H1 (cell line): ENCODE measurements around the gene FHIT. TPM values are rescaled to one million over a fixed set of nuclear protein-coding genes. Genes with fewer than 3 reads are reported as not detected.

Source experiments
- CTCF ChIA-PET: fragments of 300-600 bp; sonication (Branson Sonifier 250); formaldehyde crosslinking; loops from one replicate; lab custom pipeline; 2021; ENCODE audit not compliant: partially characterized antibody; lab: Charles Lee
- POLR2A ChIA-PET: fragments of 300-600 bp; sonication (Branson Sonifier 250); formaldehyde crosslinking; loops from one replicate; lab custom pipeline; 2021; ENCODE audit warnings: inconsistent platforms; ENCODE audit not compliant: partially characterized antibody; lab: Charles Lee
- DNase-seq, 2 experiments: peaks; one replicate each; pipeline versions ENCODE4 v3.0.0 to v3.0.0-alpha.2; 2010 to 2022; ENCODE audit warnings: low spot score in 2 of 2, low read depth in 1 of 2, mixed read lengths in 1 of 2
- FAIRE-seq: peaks from 2 replicates; lab custom pipeline; 2011; peaks lifted over from hg19 to GRCh38; lab: Jason Lieb, UNC
- H2AFZ ChIP-seq: 2 replicates; pipeline ENCODE4 v1.8.1; 2012; ENCODE audit warnings: low read length, inconsistent platforms
- H2AK5ac ChIP-seq: 2 replicates; pipeline ENCODE4 v1.6.1; 2013; ENCODE audit warnings: low read depth, low read length
- H2BK120ac ChIP-seq: replicated peaks from 2 replicates; pipeline ENCODE3; 2013; ENCODE audit warnings: low read depth, low read length, inconsistent platforms
- H2BK12ac ChIP-seq: 2 replicates; pipeline ENCODE4 v1.6.1; 2013; ENCODE audit warnings: low read depth, low read length
- H2BK15ac ChIP-seq: 2 replicates; pipeline ENCODE4 v1.6.1; 2013; ENCODE audit warnings: low read length
- H2BK20ac ChIP-seq: 2 replicates; pipeline ENCODE4 v1.6.1; 2013; ENCODE audit warnings: low read length
- H2BK5ac ChIP-seq: 2 replicates; pipeline ENCODE4 v1.6.1; 2013; ENCODE audit warnings: low read depth, low read length
- H3K14ac ChIP-seq: 2 replicates; pipeline ENCODE4 v1.6.1; 2013; ENCODE audit warnings: inconsistent platforms; ENCODE audit not compliant: insufficient read length
- H3K18ac ChIP-seq: 2 replicates; pipeline ENCODE4 v1.6.1; 2013; ENCODE audit warnings: low read length; ENCODE audit errors: extremely low read depth
- H3K23ac ChIP-seq: 2 replicates; pipeline ENCODE4 v1.6.1; 2013; ENCODE audit warnings: inconsistent platforms; ENCODE audit not compliant: insufficient read length
- H3K23me2 ChIP-seq: 2 replicates; pipeline ENCODE4 v1.6.1; 2013; ENCODE audit warnings: low read depth, low read length
- H3K27ac ChIP-seq: 2 replicates; pipeline ENCODE4 v1.6.1; 2011; ENCODE audit warnings: low read depth, low read length, inconsistent platforms
- H3K27me3 ChIP-seq, 4 experiments: replicated peaks in 1 of 4; 1 replicate in 1 of 4; 2 replicates in 3 of 4; pipeline versions ENCODE4 v1.6.1 to v1.8.1; 2011 to 2013; ENCODE audit warnings: low read length in 3 of 4, mild to moderate bottlenecking in 3 of 4, inconsistent platforms in 2 of 4, mixed read lengths in 2 of 4, moderate library complexity in 1 of 4; ENCODE audit not compliant: control insufficient read depth in 3 of 4, insufficient read depth in 3 of 4; ENCODE audit errors: extremely low read depth in 1 of 4
- H3K36me3 ChIP-seq, 4 experiments: 2 replicates each; pipeline versions ENCODE4 v1.6.1 to v1.8.1; 2011 to 2013; ENCODE audit warnings: mild to moderate bottlenecking in 4 of 4, low read length in 3 of 4, moderate library complexity in 2 of 4, control low read depth in 1 of 4, inconsistent platforms in 1 of 4; ENCODE audit not compliant: insufficient read depth in 4 of 4, control insufficient read depth in 2 of 4
- H3K4ac ChIP-seq: replicated peaks from 2 replicates; pipeline ENCODE3; 2013; ENCODE audit warnings: low read length, low read depth, mixed read lengths, inconsistent platforms; ENCODE audit not compliant: insufficient read length
- H3K4me1 ChIP-seq, 4 experiments: replicated peaks in 1 of 4; 1 replicate in 1 of 4; 2 replicates in 3 of 4; pipeline versions ENCODE4 v1.6.1 to v1.8.1; 2011 to 2013; ENCODE audit warnings: low read length in 3 of 4, inconsistent platforms in 2 of 4, mixed read lengths in 1 of 4; ENCODE audit not compliant: insufficient read depth in 4 of 4, control insufficient read depth in 3 of 4
- H3K4me2 ChIP-seq, 2 experiments: 2 replicates each; pipeline versions ENCODE4 v1.6.1 to v1.8.1; 2011 to 2013; ENCODE audit warnings: low read depth in 2 of 2, low read length in 2 of 2, control low read depth in 1 of 2, inconsistent platforms in 1 of 2, mild to moderate bottlenecking in 1 of 2; ENCODE audit not compliant: insufficient read depth in 1 of 2
- H3K4me3 ChIP-seq, 4 experiments: fragments of 200-600, 300-600 bp in 1 of 4; sonication (generic), shearing (Covaris generic), sonication (Bioruptor Twin) in 1 of 4; 2 replicates each; pipeline versions ENCODE4 v1.5.1 to v1.8.1; 2011 to 2016; ENCODE audit warnings: low read length in 4 of 4, low read depth in 3 of 4, control low read depth in 2 of 4, inconsistent platforms in 2 of 4, mild to moderate bottlenecking in 2 of 4, mixed read lengths in 1 of 4, moderate library complexity in 1 of 4; ENCODE audit not compliant: insufficient read depth in 2 of 4; ENCODE audit errors: extremely low read depth in 1 of 4
- H3K56ac ChIP-seq: replicated peaks from 2 replicates; pipeline ENCODE3; 2013; ENCODE audit warnings: low read depth, mild to moderate bottlenecking, mixed read lengths, low read length, inconsistent platforms; ENCODE audit not compliant: insufficient read length
- H3K79me1 ChIP-seq: 2 replicates; pipeline ENCODE4 v1.6.1; 2013; ENCODE audit warnings: low read depth, low read length, control low read depth
- H3K79me2 ChIP-seq, 2 experiments: 2 replicates each; pipeline versions ENCODE4 v1.6.1 to v1.8.1; 2012 to 2013; ENCODE audit warnings: low read length in 2 of 2, mild to moderate bottlenecking in 2 of 2, inconsistent platforms in 1 of 2; ENCODE audit not compliant: insufficient read depth in 2 of 2, control insufficient read depth in 1 of 2
- H3K9ac ChIP-seq, 4 experiments: replicated peaks in 1 of 4; 1 replicate in 1 of 4; 2 replicates in 3 of 4; pipeline versions ENCODE4 v1.6.1 to v1.8.1; 2011 to 2013; ENCODE audit warnings: low read depth in 3 of 4, low read length in 3 of 4, control low read depth in 2 of 4, mild to moderate bottlenecking in 2 of 4, moderate library complexity in 2 of 4, inconsistent platforms in 1 of 4; ENCODE audit errors: extremely low read depth in 1 of 4
- H3K9me3 ChIP-seq, 2 experiments: 2 replicates each; pipeline versions ENCODE4 v1.6.1 to v1.8.1; 2012 to 2013; ENCODE audit warnings: mild to moderate bottlenecking in 2 of 2, moderate library complexity in 2 of 2, control low read depth in 1 of 2, inconsistent platforms in 1 of 2, low read depth in 1 of 2, low read length in 1 of 2, mixed read lengths in 1 of 2; ENCODE audit not compliant: insufficient read depth in 2 of 2
- H4K20me1 ChIP-seq, 2 experiments: replicated peaks in 1 of 2; 2 replicates each; pipeline versions ENCODE3 to v1.8.1; 2011 to 2013; ENCODE audit warnings: inconsistent platforms in 2 of 2, low read length in 2 of 2, mild to moderate bottlenecking in 1 of 2; ENCODE audit not compliant: insufficient read depth in 2 of 2, control insufficient read depth in 1 of 2
- H4K5ac ChIP-seq: 2 replicates; pipeline ENCODE4 v1.6.1; 2013; ENCODE audit warnings: low read length, low read depth, mixed read lengths, inconsistent platforms; ENCODE audit not compliant: insufficient read length
- H4K8ac ChIP-seq: 2 replicates; pipeline ENCODE4 v1.8.0; 2013; ENCODE audit warnings: mild to moderate bottlenecking, moderate library complexity, low read length, inconsistent platforms; ENCODE audit not compliant: insufficient read depth; ENCODE audit errors: extremely low read depth
- H4K91ac ChIP-seq: replicated peaks from 2 replicates; pipeline ENCODE3; 2013; ENCODE audit warnings: low read length, mixed read lengths, inconsistent platforms; ENCODE audit not compliant: insufficient read length
- HDAC2 ChIP-seq, 2 experiments: fragments of 300-600 bp in 1 of 2; sonication (generic) in 1 of 2; IDR thresholded peaks; 2 replicates each; pipeline ENCODE4 v1.6.1; 2011 to 2012; ENCODE audit warnings: low read depth in 2 of 2, low read length in 2 of 2, mild to moderate bottlenecking in 2 of 2, moderate library complexity in 2 of 2, borderline replicate concordance in 1 of 2, inconsistent platforms in 1 of 2
- RAD21 ChIP-seq, 2 experiments: IDR thresholded peaks in 1 of 2; conservative IDR thresholded peaks in 1 of 2; 2 replicates each; pipeline ENCODE4 v1.6.1; 2011; ENCODE audit warnings: low read depth in 2 of 2, low read length in 2 of 2, improper control_type of control experiment in 1 of 2, inconsistent platforms in 1 of 2, mild to moderate bottlenecking in 1 of 2, moderate library complexity in 1 of 2
- SP1 ChIP-seq: IDR thresholded peaks from 2 replicates; pipeline ENCODE4 v1.6.1; 2011; ENCODE audit warnings: low read depth, low read length
- WGBS, 2 experiments: shearing (Covaris generic) in 1 of 2; methylation state at CpG; one replicate each; pipeline versions ENCODE4 v1.1.6 to v1.1.7; 2013 to 2015; ENCODE audit warnings: low lambda C conversion rate in 2 of 2, mixed read lengths in 2 of 2, inconsistent platforms in 1 of 2, low coverage in 1 of 2, missing lambda C conversion rate in 1 of 2; ENCODE audit not compliant: insufficient replicate concordance in 2 of 2, insufficient coverage in 1 of 2, insufficient read length in 1 of 2; ENCODE audit errors: extremely low coverage in 1 of 2, missing lambda C conversion rate in 1 of 2; 5-methylcytosine and 5-hydroxymethylcytosine counted together
- polyA plus RNA-seq, 7 experiments: library from polyadenylated mRNA; depleted of rRNA in 3 of 7; stranded (reverse) in 5 of 7; unstranded in 2 of 7; fragments of >200 nt in 5 of 7; fragments of 200-250 nt in 2 of 7; gene quantifications; 1 replicate in 5 of 7; 2 replicates in 1 of 7; 4 replicates in 1 of 7; pipeline versions ENCODE4 v1.2.1 to v1.2.3, GENCODE V29; 2011 to 2013; ENCODE audit warnings: missing spikeins in 2 of 7, mixed read lengths in 2 of 7
- total RNA-seq: library from RNA; stranded (reverse); fragmentation: NEBNext Ultra II Directional; extraction: Animal tissue kit (Norgen Biotek cat#: 25700); gene quantifications from 2 replicates; pipeline ENCODE4 v1.2.1, GENCODE V29; 2021

The FHIT gene
- total and polyA plus RNA-seq, 2 of the 8 experiments (the other 6 are each of a cell fraction or from before 2014, with no cell fraction given): 1.2 to 3.2 TPM

- ChIA-PET POLR2A (interaction anchor here (1.9 kb wide), 1 partner anchor 10 kb away, joined by 8 read pairs; no protein-coding TSS in a partner anchor), CTCF (interaction anchor here (1.4 kb wide), 1 partner anchor 11 kb away, joined by 3 read pairs; no protein-coding TSS in a partner anchor)
- peak overlapping the region in 1 of 2 experiments; percentile 7; a peak in 1 of 4 replicates for H3K4me2 ChIP-seq
- H2BK12ac ChIP-seq: no peak overlapping the region; the same call in 1 of the 2 replicates
- no peak overlapping the region for H2AFZ ChIP-seq
- H3K27me3 ChIP-seq: no peaks in the 10 kb centered on the region
- H3K9me3 ChIP-seq: no peaks in the 10 kb centered on the region; a peak in 1 of 4 replicates
- H4K20me1 ChIP-seq: no peaks in the 10 kb centered on the region
- no peak overlapping the region; a peak in 1 of 8 replicates for H3K4me3 ChIP-seq
- no peak overlapping the region for H3K56ac ChIP-seq
- H3K4ac ChIP-seq: no peak overlapping the region
- H2BK15ac ChIP-seq: no peak overlapping the region
- peak overlapping the region; percentile 84; the same call in 1 of the 2 replicates for H3K18ac ChIP-seq
- no peak overlapping the region for H3K23ac ChIP-seq
- peak overlapping the region; percentile 9; the same call in 1 of the 2 replicates for H3K27ac ChIP-seq
- H3K79me1 ChIP-seq: no peaks in the 10 kb centered on the region
- H4K8ac ChIP-seq: no peak overlapping the region
- FAIRE-seq (peak; percentile 95), DNase-seq (peak in 1 of 2 experiments; percentile 77)
- no peak overlapping the region for H4K91ac ChIP-seq
- H2BK120ac ChIP-seq: no peak overlapping the region
- no peak overlapping the region for H3K14ac ChIP-seq
- peaks cover 0 to 12% (median 5%) of the 10 kb centered on the region in 4 experiments; a peak in 4 of 7 replicates for H3K4me1 ChIP-seq
- H3K36me3 ChIP-seq: no peaks in the 10 kb centered on the region; a peak in 1 of 8 replicates
- H2BK20ac ChIP-seq: no peak overlapping the region
- no peaks in the 10 kb centered on the region for H3K23me2 ChIP-seq
- H3K9ac ChIP-seq: no peak overlapping the region
- H4K5ac ChIP-seq: peak overlapping the region; percentile 90
- H2AK5ac ChIP-seq: no peak overlapping the region
- H2BK5ac ChIP-seq: peak overlapping the region; percentile 99; the same call in 1 of the 2 replicates
- H3K79me2 ChIP-seq: no peaks in the 10 kb centered on the region
- WGBS, 2 experiments: 21% methylated on average over 1 of the region's 1 CpG; no CpG with 5 or more reads in 1 of the 2 experiments
- TF ChIP-seq SP1: peak; percentile 66
- peak in 1 of 2 experiments; percentile 30; a peak in 2 of 4 replicates for TF ChIP-seq RAD21 (IDR thresholded peaks at IDR 0.05 in 1 of 2, conservative IDR thresholded peaks at IDR 0.05 in 1 of 2; ENCODE audit: low read depth in 2 of 2, low read length in 2 of 2)
- TF ChIP-seq HDAC2 (IDR thresholded peaks at IDR 0.05; ENCODE audit: borderline replicate concordance in 1 of 2, low read depth in 2 of 2, low read length in 2 of 2): peak; percentile 77 to 93; a peak in 2 of 4 replicates
These were observed 581.6 kb downstream of the FHIT start for GRCh38 chr3:60669636-60670035.
